GM23338 (cell line): ENCODE measurements around the gene OR1I1.

Source experiments
- CREB1 ChIP-seq: fragments of 250-450 bp; sonication (Bioruptor Pico); IDR thresholded peaks from 2 replicates; pipeline ENCODE4 v1.5.0; 2020; ENCODE audit warnings: low read depth, mild to moderate bottlenecking, moderate library complexity
- EZH2 ChIP-seq: fragments of 200-600 bp; sonication (generic); IDR thresholded peaks from one replicate; pipeline ENCODE4 v1.8.0; 2017; ENCODE audit warnings: antibody characterized with exemption, mild to moderate bottlenecking, low read depth; ENCODE audit not compliant: unreplicated experiment
- EZH2phosphoT487 ChIP-seq: fragments of 200-600 bp; sonication (generic); IDR thresholded peaks from one replicate; pipeline ENCODE4 v1.8.1; 2018; ENCODE audit warnings: antibody characterized with exemption; ENCODE audit not compliant: unreplicated experiment
- JUNB ChIP-seq: IDR thresholded peaks from one replicate; pipeline ENCODE4 v1.6.1; 2016; ENCODE audit warnings: antibody characterized with exemption; ENCODE audit not compliant: unreplicated experiment
- NANOG ChIP-seq: IDR thresholded peaks from 2 replicates; pipeline ENCODE4 v1.6.1; 2016; ENCODE audit warnings: antibody characterized with exemption, borderline replicate concordance
- POLR2AphosphoS5 ChIP-seq: IDR thresholded peaks from 2 replicates; pipeline ENCODE4 v1.6.1; 2016; ENCODE audit warnings: antibody characterized with exemption, low read depth
- STAT1 ChIP-seq: IDR thresholded peaks from one replicate; pipeline ENCODE4 v1.6.1; 2016; ENCODE audit warnings: antibody characterized with exemption; ENCODE audit not compliant: unreplicated experiment
- ZNF114 ChIP-seq: fragments of 250-450 bp; sonication (Bioruptor Pico); IDR thresholded peaks from 2 replicates; pipeline ENCODE4 v1.5.0; 2020; ENCODE audit warnings: mild to moderate bottlenecking, moderate library complexity
- ZNF331 ChIP-seq: fragments of 250-450 bp; sonication (Bioruptor Pico); IDR thresholded peaks from 2 replicates; pipeline ENCODE4 v1.5.0; 2020; ENCODE audit warnings: low read depth, mild to moderate bottlenecking, moderate library complexity
- TF ChIP-seq, protein P1 (sequence below), 2 experiments: fragments of 200-600 bp in 1 of 2; sonication (generic) in 1 of 2; conservative IDR thresholded peaks; 2 replicates each; pipeline versions ENCODE4 v1.5.1 to v1.6.1; 2016 to 2017; ENCODE audit warnings: antibody characterized with exemption in 2 of 2, low read depth in 2 of 2, mild to moderate bottlenecking in 2 of 2, moderate library complexity in 1 of 2
- TF ChIP-seq, protein P2 (sequence below): IDR thresholded peaks from one replicate; pipeline ENCODE4 v1.6.1; 2018; ENCODE audit warnings: antibody characterized with exemption; ENCODE audit not compliant: unreplicated experiment
- TF ChIP-seq, protein P3 (sequence below): fragments of 250-450 bp; sonication (Bioruptor Pico); IDR thresholded peaks from 2 replicates; pipeline ENCODE4 v1.5.0; 2020; ENCODE audit warnings: mild to moderate bottlenecking, moderate library complexity
- TF ChIP-seq, protein P4 (sequence below): IDR thresholded peaks from 2 replicates; pipeline ENCODE4 v1.6.1; 2016; ENCODE audit warnings: antibody characterized with exemption

DNA sequence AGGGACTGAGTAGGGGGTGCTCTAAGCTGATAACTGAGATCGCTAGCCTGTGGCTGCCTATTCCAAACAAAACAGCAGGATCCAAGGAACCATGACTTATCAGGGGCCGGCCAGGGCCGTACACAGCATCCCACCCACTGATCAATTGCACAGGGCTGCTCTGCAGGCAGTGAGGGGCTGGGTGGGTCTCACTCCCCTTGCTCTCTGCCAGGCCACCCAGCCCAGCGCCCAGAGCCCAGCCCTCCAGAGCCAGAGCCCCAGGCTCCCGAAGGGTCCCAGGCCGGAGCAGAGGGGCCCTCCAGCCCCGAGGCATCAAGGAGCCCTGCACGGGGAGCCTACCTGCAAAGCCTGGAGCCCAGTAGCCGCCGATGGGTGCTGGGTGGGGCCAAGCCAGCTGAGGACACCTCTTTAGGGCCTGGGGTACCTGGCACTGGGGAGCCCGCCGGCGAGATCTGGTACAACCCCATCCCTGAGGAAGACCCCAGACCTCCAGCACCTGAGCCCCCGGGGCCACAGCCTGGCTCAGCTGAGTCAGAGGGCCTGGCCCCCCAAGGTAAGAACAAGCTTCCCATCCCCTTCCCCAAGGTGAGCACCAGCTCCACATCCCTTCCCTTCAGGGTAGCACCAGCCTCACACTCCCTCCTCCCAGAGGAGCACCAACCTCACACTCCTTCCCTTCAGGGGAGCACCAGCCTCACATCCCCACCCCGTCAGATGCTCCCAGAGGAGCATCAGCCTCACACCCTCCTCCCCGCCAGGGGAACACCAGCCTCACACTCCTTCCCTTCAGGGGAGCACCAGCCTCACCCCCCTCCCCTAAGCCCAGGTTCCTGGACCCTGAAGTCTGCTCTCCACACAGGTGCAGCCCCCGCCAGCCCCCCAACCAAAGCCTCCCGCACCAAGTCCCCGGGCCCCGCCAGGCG, 27.1 kb downstream of the OR1I1 start:
- TF ChIP-seq EZH2 (no peak), POLR2AphosphoS5 (no peak), EZH2phosphoT487 (no peak), STAT1 (no peak), CREB1 (CRISPR knock-in tag) (no peak), JUNB (no peak), NANOG (no peak), ZNF114 (CRISPR knock-in tag) (no peak), ZNF331 (CRISPR knock-in tag) (no peak)
- TF ChIP-seq, protein P1, sequence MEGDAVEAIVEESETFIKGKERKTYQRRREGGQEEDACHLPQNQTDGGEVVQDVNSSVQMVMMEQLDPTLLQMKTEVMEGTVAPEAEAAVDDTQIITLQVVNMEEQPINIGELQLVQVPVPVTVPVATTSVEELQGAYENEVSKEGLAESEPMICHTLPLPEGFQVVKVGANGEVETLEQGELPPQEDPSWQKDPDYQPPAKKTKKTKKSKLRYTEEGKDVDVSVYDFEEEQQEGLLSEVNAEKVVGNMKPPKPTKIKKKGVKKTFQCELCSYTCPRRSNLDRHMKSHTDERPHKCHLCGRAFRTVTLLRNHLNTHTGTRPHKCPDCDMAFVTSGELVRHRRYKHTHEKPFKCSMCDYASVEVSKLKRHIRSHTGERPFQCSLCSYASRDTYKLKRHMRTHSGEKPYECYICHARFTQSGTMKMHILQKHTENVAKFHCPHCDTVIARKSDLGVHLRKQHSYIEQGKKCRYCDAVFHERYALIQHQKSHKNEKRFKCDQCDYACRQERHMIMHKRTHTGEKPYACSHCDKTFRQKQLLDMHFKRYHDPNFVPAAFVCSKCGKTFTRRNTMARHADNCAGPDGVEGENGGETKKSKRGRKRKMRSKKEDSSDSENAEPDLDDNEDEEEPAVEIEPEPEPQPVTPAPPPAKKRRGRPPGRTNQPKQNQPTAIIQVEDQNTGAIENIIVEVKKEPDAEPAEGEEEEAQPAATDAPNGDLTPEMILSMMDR (conservative IDR thresholded peaks at IDR 0.05; ENCODE audit: low read depth in 2 of 2) = no peak
- TF ChIP-seq, protein P2, sequence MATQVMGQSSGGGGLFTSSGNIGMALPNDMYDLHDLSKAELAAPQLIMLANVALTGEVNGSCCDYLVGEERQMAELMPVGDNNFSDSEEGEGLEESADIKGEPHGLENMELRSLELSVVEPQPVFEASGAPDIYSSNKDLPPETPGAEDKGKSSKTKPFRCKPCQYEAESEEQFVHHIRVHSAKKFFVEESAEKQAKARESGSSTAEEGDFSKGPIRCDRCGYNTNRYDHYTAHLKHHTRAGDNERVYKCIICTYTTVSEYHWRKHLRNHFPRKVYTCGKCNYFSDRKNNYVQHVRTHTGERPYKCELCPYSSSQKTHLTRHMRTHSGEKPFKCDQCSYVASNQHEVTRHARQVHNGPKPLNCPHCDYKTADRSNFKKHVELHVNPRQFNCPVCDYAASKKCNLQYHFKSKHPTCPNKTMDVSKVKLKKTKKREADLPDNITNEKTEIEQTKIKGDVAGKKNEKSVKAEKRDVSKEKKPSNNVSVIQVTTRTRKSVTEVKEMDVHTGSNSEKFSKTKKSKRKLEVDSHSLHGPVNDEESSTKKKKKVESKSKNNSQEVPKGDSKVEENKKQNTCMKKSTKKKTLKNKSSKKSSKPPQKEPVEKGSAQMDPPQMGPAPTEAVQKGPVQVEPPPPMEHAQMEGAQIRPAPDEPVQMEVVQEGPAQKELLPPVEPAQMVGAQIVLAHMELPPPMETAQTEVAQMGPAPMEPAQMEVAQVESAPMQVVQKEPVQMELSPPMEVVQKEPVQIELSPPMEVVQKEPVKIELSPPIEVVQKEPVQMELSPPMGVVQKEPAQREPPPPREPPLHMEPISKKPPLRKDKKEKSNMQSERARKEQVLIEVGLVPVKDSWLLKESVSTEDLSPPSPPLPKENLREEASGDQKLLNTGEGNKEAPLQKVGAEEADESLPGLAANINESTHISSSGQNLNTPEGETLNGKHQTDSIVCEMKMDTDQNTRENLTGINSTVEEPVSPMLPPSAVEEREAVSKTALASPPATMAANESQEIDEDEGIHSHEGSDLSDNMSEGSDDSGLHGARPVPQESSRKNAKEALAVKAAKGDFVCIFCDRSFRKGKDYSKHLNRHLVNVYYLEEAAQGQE = no peak
- TF ChIP-seq, protein P3, sequence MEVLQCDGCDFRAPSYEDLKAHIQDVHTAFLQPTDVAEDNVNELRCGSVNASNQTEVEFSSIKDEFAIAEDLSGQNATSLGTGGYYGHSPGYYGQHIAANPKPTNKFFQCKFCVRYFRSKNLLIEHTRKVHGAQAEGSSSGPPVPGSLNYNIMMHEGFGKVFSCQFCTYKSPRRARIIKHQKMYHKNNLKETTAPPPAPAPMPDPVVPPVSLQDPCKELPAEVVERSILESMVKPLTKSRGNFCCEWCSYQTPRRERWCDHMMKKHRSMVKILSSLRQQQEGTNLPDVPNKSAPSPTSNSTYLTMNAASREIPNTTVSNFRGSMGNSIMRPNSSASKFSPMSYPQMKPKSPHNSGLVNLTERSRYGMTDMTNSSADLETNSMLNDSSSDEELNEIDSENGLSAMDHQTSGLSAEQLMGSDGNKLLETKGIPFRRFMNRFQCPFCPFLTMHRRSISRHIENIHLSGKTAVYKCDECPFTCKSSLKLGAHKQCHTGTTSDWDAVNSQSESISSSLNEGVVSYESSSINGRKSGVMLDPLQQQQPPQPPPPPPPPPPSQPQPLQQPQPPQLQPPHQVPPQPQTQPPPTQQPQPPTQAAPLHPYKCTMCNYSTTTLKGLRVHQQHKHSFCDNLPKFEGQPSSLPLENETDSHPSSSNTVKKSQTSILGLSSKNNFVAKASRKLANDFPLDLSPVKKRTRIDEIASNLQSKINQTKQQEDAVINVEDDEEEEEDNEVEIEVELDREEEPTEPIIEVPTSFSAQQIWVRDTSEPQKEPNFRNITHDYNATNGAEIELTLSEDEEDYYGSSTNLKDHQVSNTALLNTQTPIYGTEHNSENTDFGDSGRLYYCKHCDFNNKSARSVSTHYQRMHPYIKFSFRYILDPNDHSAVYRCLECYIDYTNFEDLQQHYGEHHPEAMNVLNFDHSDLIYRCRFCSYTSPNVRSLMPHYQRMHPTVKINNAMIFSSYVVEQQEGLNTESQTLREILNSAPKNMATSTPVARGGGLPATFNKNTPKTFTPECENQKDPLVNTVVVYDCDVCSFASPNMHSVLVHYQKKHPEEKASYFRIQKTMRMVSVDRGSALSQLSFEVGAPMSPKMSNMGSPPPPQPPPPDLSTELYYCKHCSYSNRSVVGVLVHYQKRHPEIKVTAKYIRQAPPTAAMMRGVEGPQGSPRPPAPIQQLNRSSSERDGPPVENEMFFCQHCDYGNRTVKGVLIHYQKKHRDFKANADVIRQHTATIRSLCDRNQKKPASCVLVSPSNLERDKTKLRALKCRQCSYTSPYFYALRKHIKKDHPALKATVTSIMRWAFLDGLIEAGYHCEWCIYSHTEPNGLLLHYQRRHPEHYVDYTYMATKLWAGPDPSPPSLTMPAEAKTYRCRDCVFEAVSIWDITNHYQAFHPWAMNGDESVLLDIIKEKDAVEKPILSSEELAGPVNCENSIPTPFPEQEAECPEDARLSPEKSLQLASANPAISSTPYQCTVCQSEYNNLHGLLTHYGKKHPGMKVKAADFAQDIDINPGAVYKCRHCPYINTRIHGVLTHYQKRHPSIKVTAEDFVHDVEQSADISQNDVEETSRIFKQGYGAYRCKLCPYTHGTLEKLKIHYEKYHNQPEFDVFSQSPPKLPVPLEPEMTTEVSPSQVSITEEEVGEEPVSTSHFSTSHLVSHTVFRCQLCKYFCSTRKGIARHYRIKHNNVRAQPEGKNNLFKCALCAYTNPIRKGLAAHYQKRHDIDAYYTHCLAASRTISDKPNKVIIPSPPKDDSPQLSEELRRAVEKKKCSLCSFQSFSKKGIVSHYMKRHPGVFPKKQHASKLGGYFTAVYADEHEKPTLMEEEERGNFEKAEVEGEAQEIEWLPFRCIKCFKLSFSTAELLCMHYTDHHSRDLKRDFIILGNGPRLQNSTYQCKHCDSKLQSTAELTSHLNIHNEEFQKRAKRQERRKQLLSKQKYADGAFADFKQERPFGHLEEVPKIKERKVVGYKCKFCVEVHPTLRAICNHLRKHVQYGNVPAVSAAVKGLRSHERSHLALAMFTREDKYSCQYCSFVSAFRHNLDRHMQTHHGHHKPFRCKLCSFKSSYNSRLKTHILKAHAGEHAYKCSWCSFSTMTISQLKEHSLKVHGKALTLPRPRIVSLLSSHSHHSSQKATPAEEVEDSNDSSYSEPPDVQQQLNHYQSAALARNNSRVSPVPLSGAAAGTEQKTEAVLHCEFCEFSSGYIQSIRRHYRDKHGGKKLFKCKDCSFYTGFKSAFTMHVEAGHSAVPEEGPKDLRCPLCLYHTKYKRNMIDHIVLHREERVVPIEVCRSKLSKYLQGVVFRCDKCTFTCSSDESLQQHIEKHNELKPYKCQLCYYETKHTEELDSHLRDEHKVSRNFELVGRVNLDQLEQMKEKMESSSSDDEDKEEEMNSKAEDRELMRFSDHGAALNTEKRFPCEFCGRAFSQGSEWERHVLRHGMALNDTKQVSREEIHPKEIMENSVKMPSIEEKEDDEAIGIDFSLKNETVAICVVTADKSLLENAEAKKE (CRISPR knock-in tag) = no peak
- TF ChIP-seq, protein P4, sequence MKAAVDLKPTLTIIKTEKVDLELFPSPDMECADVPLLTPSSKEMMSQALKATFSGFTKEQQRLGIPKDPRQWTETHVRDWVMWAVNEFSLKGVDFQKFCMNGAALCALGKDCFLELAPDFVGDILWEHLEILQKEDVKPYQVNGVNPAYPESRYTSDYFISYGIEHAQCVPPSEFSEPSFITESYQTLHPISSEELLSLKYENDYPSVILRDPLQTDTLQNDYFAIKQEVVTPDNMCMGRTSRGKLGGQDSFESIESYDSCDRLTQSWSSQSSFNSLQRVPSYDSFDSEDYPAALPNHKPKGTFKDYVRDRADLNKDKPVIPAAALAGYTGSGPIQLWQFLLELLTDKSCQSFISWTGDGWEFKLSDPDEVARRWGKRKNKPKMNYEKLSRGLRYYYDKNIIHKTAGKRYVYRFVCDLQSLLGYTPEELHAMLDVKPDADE = no peak
